ENCODE results near the gene GRHL1. TPM values are rescaled to one million over a fixed set of nuclear protein-coding genes. Genes with fewer than 3 reads are reported as not detected.
A peak's percentile ranks its signal among the peaks of the same experiment; 100 is the strongest.
"Not testable (repeated sequence)": the region's sequence is repeated elsewhere in the genome, so short reads cannot be mapped to it uniquely, and the experiment has no call there.

GRHL1 gene
- total and polyA plus RNA-seq, 5 donors = 0.81 to 5.7 (median 2.6) TPM

- DNase-seq (no peak), ATAC-seq (no peak)
- Histone ChIP-seq H3K27ac (ENCODE audit: low read length) (no peak overlapping the region), H3K9me3 (ENCODE audit: control insufficient read depth, low read length) (no peaks in the 10 kb centered on the region), H3K4me3 (ENCODE audit: low read length) (no peak overlapping the region), H3K4me1 (ENCODE audit: control insufficient read depth, insufficient read depth, low read length) (peaks cover 4% of the 10 kb centered on the region), H3K27me3 (ENCODE audit: control insufficient read depth, insufficient read depth) (no peaks in the 10 kb centered on the region)
- WGBS = 54% methylated on average over 3 of the region's 3 CpGs
- intact Hi-C loops (cut with DNase I) = loop anchor here in 2 of 4 donors (5.0 kb wide), 2 partner anchors 32 to 37 kb away; partner anchors contain the start of gene KLF11 (in 1 of the 2)
Observed at GRCh38 chr2:10004836-10005235, 53.3 kb downstream of the GRHL1 start.

- Histone ChIP-seq H3K4me1 (ENCODE audit: control insufficient read depth, insufficient read depth, low read length) (peaks cover 9% of the 10 kb centered on the region), H3K27me3 (ENCODE audit: control insufficient read depth, insufficient read depth) (no peaks in the 10 kb centered on the region), H3K27ac (ENCODE audit: low read length) (no peak overlapping the region), H3K4me3 (ENCODE audit: low read length) (no peak overlapping the region), H3K9me3 (ENCODE audit: control insufficient read depth, low read length) (no peaks in the 10 kb centered on the region)
- ATAC-seq (no peak), DNase-seq (no peak)
- intact Hi-C loops (cut with DNase I) = no loop called here
- 97% methylated on average over 17 of the region's 17 CpGs for WGBS
Observed at GRCh38 chr2:10005461-10006235, 54.2 kb downstream of the GRHL1 start.

DNA sequence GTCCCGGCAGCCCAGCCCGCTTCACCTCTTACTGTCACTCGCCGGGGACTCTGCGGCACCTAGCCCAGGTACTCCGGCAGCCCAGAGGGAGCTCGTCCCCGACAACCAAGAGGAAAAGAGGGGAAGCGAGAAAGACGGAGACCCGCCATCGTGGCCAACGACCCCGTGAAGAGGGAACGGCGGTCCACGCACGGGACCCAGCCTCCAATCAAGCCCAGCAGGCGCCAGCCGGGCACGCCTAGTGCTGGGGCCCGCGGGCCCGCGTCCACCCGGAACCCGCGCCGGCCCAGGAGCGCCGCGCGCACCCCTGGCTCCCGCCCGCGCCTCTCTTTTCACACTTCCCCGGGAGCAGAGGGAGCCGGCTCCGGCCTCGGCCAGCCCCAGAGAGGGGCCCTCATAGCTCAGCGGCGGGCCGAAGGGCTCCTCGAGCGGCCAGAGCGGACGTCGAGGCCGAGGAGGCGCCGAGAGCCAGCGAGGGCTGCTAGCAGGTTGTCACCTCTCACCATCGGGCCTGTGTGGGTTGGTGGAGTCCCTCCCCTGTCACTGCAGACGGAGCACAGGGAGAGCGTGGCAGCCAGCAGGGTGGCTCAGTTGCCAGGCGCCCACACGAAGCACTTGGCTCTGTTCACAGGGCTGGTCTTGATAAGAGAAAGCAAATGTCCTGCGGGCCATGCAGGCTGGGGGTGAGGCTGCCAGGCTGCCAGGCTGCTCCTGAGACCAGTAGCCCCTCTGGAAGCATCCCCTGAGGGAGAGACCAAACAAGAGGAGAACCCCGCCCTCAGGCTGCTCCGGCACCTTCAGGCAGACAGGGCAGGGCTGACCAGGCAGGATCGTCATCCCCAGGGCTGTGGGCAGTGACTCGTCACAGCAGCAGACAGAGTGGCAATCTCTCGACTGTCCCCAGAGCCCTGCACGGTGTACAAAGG lies 55.0 kb downstream of the GRHL1 start:
- peaks cover 9% of the 10 kb centered on the region for H3K4me1 ChIP-seq (ENCODE audit: control insufficient read depth, insufficient read depth, low read length)

DNA sequence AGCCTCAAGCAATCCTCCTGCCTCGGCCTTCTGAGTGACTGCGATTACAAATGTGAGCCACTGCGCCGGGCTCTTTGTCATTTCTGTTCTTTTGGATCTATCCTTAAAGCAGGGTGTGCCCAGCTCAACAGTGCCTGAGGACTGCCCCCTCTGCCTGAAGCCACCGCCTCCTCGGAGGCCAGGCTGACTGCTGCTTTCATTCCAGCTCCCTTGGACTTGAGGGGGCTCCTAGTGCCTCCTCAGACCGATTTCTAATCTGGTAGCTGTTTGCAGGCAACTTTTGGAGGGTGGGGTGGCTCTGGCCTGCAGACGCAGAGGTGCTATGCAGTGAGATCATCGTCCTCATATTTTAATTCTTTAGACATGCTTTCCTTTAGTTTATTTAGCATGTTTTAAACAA lies 55.9 kb downstream of the GRHL1 start:
- WGBS = 68% methylated on average over 9 of the region's 9 CpGs
- no peak overlapping the region for H3K4me3 ChIP-seq (ENCODE audit: low read length)
- no peaks in the 10 kb centered on the region for H3K9me3 ChIP-seq (ENCODE audit: control insufficient read depth, low read length)
- H3K4me1 ChIP-seq (ENCODE audit: control insufficient read depth, insufficient read depth, low read length) = peaks cover 9% of the 10 kb centered on the region
- intact Hi-C loops (cut with DNase I) = no loop called here
- ATAC-seq (no peak), DNase-seq (peak in 1 of 3 donors; percentile 64)
- no peak overlapping the region for H3K27ac ChIP-seq (ENCODE audit: low read length)
- H3K27me3 ChIP-seq (ENCODE audit: control insufficient read depth, insufficient read depth) = no peaks in the 10 kb centered on the region

More for the DNA sequence above, 55.0 kb downstream of the GRHL1 start:
- ATAC-seq = peak; percentile 70 to 79
- intact Hi-C loops (cut with DNase I) = no loop called here
- H3K9me3 ChIP-seq (ENCODE audit: control insufficient read depth, low read length) = no peaks in the 10 kb centered on the region
- DNase-seq = peak; percentile 62 to 86 (median 80)
- H3K4me3 ChIP-seq (ENCODE audit: low read length) = no peak overlapping the region
- H3K27me3 ChIP-seq (ENCODE audit: control insufficient read depth, insufficient read depth) = no peaks in the 10 kb centered on the region
- WGBS = 63% methylated on average over 64 of the region's 64 CpGs
- no peak overlapping the region for H3K27ac ChIP-seq (ENCODE audit: low read length)

DNA sequence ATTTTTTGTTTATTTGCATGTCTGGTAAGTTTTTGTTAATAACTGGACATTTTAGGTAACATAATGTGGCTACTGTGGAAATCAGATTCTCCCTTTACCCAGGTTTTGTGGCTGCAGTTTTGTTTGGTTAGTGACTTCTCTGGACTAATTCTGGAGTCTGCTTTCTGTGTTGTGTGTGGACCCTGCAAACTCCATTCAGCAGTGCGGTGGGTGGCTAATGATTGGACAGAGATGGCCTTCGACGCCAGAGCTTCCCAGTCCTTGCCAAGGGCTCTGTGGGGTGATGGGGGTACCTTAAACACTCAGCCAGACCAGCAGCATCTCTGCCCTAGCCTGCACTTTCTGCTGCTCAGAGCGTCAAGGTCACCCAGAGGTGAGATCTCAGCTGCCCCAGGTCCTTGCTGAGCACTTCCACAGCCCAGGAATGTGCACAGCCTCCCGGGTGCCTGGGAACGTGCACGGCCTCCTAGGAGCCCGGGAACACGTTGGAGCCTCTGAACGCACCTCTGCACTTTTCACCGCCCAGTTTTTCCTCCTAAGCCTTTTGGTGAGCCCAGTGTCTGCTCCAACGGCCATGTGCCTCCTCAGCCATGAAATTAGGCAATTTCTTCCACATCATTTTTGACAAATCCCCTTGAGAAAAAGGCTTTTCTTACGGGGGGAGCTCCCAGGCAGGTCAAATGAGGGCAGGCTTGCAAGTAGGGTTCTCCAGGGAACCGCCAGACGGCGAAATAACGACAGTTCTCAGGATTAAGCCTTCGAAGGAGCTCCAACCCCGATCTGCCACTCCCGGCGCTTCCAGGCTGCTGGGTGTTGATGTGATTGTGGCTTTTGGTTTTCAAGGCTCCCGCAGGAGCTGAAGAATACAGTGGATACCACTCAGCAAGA lies 56.7 kb downstream of the GRHL1 start:
- DNase-seq = peak; percentile 73 to 80 (median 74)
- Histone ChIP-seq H3K27ac (ENCODE audit: low read length) (no peak overlapping the region), H3K27me3 (ENCODE audit: control insufficient read depth, insufficient read depth) (no peaks in the 10 kb centered on the region), H3K4me1 (ENCODE audit: control insufficient read depth, insufficient read depth, low read length) (peaks cover 9% of the 10 kb centered on the region), H3K4me3 (ENCODE audit: low read length) (no peak overlapping the region), H3K9me3 (ENCODE audit: control insufficient read depth, low read length) (no peaks in the 10 kb centered on the region)
- WGBS = 63% methylated on average over 22 of the region's 22 CpGs
- peak; percentile 4 to 18 for ATAC-seq
- intact Hi-C loops (cut with DNase I) = no loop called here

DNA sequence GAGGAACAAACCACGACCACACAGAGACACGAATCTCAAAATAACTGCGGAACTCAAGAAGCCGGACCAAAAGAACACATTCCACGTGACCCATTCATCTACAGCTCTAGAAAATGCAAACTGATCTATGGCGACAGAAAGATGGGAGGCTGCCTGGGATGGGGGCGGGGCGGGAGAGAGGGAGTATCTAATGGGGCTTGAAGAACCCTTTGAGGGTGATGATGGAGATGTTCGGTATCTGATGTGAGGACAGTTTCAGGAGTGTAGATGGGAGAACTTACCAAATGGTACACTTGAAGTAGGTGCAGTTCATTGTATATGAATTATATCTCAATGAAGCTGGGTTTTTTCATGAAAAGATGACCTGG lies 57.3 kb downstream of the GRHL1 start:
- no peak for ATAC-seq
- intact Hi-C loops (cut with DNase I) = no loop called here

DNA sequence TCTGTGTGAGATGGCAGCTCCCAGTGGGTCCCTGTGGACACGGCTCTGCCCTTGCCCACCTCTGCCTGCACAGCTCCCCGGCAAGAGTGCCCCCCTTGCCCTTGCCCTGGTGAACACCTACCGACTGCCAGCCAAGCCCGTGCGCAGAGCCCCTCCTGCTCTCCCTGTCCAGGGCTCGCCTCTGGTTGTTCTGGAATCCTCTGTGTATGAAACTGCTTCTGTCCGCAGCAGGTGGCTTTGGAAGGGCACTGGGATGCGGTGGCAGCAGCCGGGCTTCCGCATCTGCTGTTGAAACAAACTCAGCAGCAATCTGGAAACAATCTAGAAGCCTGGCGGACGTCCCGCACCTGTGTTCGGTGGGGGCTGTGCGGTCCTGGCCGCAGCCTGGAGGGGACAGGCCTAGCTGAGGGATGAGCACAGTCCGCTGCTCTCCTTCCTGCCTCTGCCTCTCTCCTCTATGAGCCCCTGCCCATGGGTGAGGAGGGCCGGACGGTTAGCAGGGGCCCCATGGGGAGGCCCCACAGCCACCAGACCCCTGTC lies 57.8 kb downstream of the GRHL1 start:
- ATAC-seq = no peak
- no peak overlapping the region for H3K27ac ChIP-seq (ENCODE audit: low read length)

More for the DNA sequence above, 57.3 kb downstream of the GRHL1 start:
- Histone ChIP-seq H3K27ac (ENCODE audit: low read length) (no peak overlapping the region), H3K27me3 (ENCODE audit: control insufficient read depth, insufficient read depth) (no peaks in the 10 kb centered on the region), H3K4me3 (ENCODE audit: low read length) (no peak overlapping the region), H3K9me3 (ENCODE audit: control insufficient read depth, low read length) (no peaks in the 10 kb centered on the region), H3K4me1 (ENCODE audit: control insufficient read depth, insufficient read depth, low read length) (peaks cover 9% of the 10 kb centered on the region)
- DNase-seq = peak in 1 of 3 donors; percentile 52
- WGBS = 84% methylated on average over 9 of the region's 9 CpGs

GRCh38 chr2:10009811-10010781 lies 58.6 kb downstream of the GRHL1 start:
- no peak overlapping the region for H3K27ac ChIP-seq (ENCODE audit: low read length)
- H3K4me3 ChIP-seq (ENCODE audit: low read length) = no peak overlapping the region
- no peaks in the 10 kb centered on the region for H3K27me3 ChIP-seq (ENCODE audit: control insufficient read depth, insufficient read depth)
- peaks cover 9% of the 10 kb centered on the region for H3K4me1 ChIP-seq (ENCODE audit: control insufficient read depth, insufficient read depth, low read length)
- intact Hi-C loops (cut with DNase I) = no loop called here
- WGBS = 68% methylated on average over 36 of the region's 36 CpGs
- ATAC-seq (peak; percentile 79 to 81), DNase-seq (peak; percentile 92 to 95 (median 95))
- H3K9me3 ChIP-seq (ENCODE audit: control insufficient read depth, low read length) = no peaks in the 10 kb centered on the region

More for the DNA sequence above, 57.8 kb downstream of the GRHL1 start:
- DNase-seq = no peak
- Histone ChIP-seq H3K9me3 (ENCODE audit: control insufficient read depth, low read length) (no peaks in the 10 kb centered on the region), H3K27me3 (ENCODE audit: control insufficient read depth, insufficient read depth) (no peaks in the 10 kb centered on the region), H3K4me1 (ENCODE audit: control insufficient read depth, insufficient read depth, low read length) (peaks cover 9% of the 10 kb centered on the region), H3K4me3 (ENCODE audit: low read length) (no peak overlapping the region)
- intact Hi-C loops (cut with DNase I) = no loop called here
- 89% methylated on average over 19 of the region's 19 CpGs for WGBS

- H3K27ac ChIP-seq (ENCODE audit: low read length); intact Hi-C loops (cut with DNase I); H3K4me1 ChIP-seq (ENCODE audit: control insufficient read depth, insufficient read depth, low read length); ATAC-seq; H3K9me3 ChIP-seq (ENCODE audit: control insufficient read depth, low read length); H3K27me3 ChIP-seq (ENCODE audit: control insufficient read depth, insufficient read depth); DNase-seq; H3K4me3 ChIP-seq (ENCODE audit: low read length): not testable (repeated sequence)
- WGBS = 97% methylated on average over 52 of the region's 52 CpGs
Observed at GRCh38 chr2:10010861-10011605, 59.5 kb downstream of the GRHL1 start.

Measured in right cardiac atrium (tissue), 5 donors.